Left renal pelvis (tissue), 4 donors: ENCODE data around the gene CDH24. TPM values are rescaled to one million over a fixed set of nuclear protein-coding genes. Genes with fewer than 3 reads are reported as not detected.

Experiments
- DNase-seq, 4 donors: peaks; one replicate each; pipeline ENCODE4 v3.0.0-alpha.2; 2013; ENCODE audit warnings: low read depth in 4 of 4, low spot score in 3 of 4
- polyA plus RNA-seq, 4 donors: library from polyadenylated mRNA; unstranded; fragments of 120-200 nt; gene quantifications; one replicate each; pipeline ENCODE4 v1.2.1, GENCODE V29; 2013; ENCODE audit not compliant: insufficient read length in 4 of 4

The CDH24 gene
- polyA plus RNA-seq, 4 donors, result 17.9 to 44.0 (median 29.7) TPM

DNA sequence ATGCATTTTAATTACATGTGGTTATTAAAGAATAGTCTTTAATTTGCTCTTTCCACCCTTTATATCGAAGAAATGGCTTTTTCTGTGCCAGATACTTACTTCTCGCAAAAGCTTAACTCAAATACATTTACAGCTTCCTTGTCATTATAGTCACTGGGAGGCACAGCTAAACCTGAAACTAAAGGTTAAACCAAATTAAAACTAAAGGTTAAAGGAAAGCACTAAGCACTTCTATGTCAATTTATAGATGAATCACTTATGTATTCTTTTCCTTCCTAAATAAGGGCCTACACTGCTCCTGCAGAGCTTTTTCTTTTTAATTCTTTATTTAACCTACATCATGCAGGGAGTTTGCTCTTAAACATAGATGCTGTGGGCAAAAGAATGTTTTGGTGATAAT lies 56.5 kb downstream of the CDH24 start:
- no peak for DNase-seq

GRCh38 chr14:22998329-22999012 lies 58.8 kb downstream of the CDH24 start:
- DNase-seq, result no peak

- DNase-seq, result no peak
These were observed 59.5 kb downstream of the CDH24 start for GRCh38 chr14:22997676-22998323.

Other genes starting within 250 kb of the CDH24 start
- gene SLC7A7, start 242.1 kb downstream of the CDH24 start, polyA plus RNA-seq, result 100 to 1,000 TPM in 1 of 4 donors, 10 to 100 TPM in 2, 1 to 10 TPM in 1; 9.6 to 138 (median 77.1) TPM
- 100 to 1,000 TPM in 1 of 4 donors, 10 to 100 TPM in 3; 50.2 to 110 (median 73.4) TPM for gene MRPL52, start 227.6 kb downstream of the CDH24 start, polyA plus RNA-seq
- 100 to 1,000 TPM; 137 to 349 (median 150) TPM for gene MMP14, start 220.9 kb downstream of the CDH24 start, polyA plus RNA-seq
- gene LRP10, start 185.8 kb downstream of the CDH24 start, polyA plus RNA-seq, result 10 to 100 TPM; 69.4 to 93.8 (median 78.1) TPM
- 1 to 10 TPM in 3 of 4 donors, under 1 TPM in 1; 0.87 to 2.0 (median 1.3) TPM for gene REM2, start 174.3 kb downstream of the CDH24 start, polyA plus RNA-seq
- gene RBM23, start 138.4 kb downstream of the CDH24 start, polyA plus RNA-seq, result 100 to 1,000 TPM; 103 to 137 (median 122) TPM
- 100 to 1,000 TPM in 3 of 4 donors, 10 to 100 TPM in 1; 89.7 to 154 (median 139) TPM for gene PRMT5, start 128.1 kb downstream of the CDH24 start, polyA plus RNA-seq
- gene HAUS4, start 100.4 kb downstream of the CDH24 start, polyA plus RNA-seq, result 10 to 100 TPM; 39.7 to 68.1 (median 58.2) TPM
- 10 to 100 TPM; 47.7 to 100.0 (median 80.2) TPM for gene AJUBA, start 75.0 kb downstream of the CDH24 start, polyA plus RNA-seq
- 10 to 100 TPM; 13.7 to 26.8 (median 19.1) TPM for gene C14orf93, start 47.4 kb downstream of the CDH24 start, polyA plus RNA-seq
- 100 to 1,000 TPM; 183 to 222 (median 205) TPM for gene PSMB5, start 22.6 kb downstream of the CDH24 start, polyA plus RNA-seq
- not detected for gene PSMB11, start 15.3 kb downstream of the CDH24 start, polyA plus RNA-seq
- 100 to 1,000 TPM; 214 to 342 (median 239) TPM for gene ACIN1, start 37.6 kb upstream of the CDH24 start, polyA plus RNA-seq
- 10 to 100 TPM; 67.2 to 84.4 (median 75.6) TPM for gene C14orf119, start 38.0 kb upstream of the CDH24 start, polyA plus RNA-seq
- gene CIROP, start 47.5 kb upstream of the CDH24 start, polyA plus RNA-seq, result under 1 TPM in 2 of 4 donors, not detected in 2; 0.05 to 0.11 TPM
- under 1 TPM in 3 of 4 donors, not detected in 1; 0.16 to 0.50 (median 0.23) TPM for gene CEBPE, start 61.7 kb upstream of the CDH24 start, polyA plus RNA-seq
- 100 to 1,000 TPM in 1 of 4 donors, 10 to 100 TPM in 3; 16.8 to 100 (median 89.4) TPM for gene SLC7A8, start 126.1 kb upstream of the CDH24 start, polyA plus RNA-seq
- 1 to 10 TPM in 3 of 4 donors, under 1 TPM in 1; 0.22 to 1.8 (median 1.5) TPM for gene RNF212B, start 180.4 kb upstream of the CDH24 start, polyA plus RNA-seq
- gene HOMEZ, start 228.6 kb upstream of the CDH24 start, polyA plus RNA-seq, result 10 to 100 TPM; 11.2 to 28.1 (median 24.8) TPM
- gene PPP1R3E, start 245.3 kb upstream of the CDH24 start, polyA plus RNA-seq, result 10 to 100 TPM; 17.4 to 31.5 (median 25.0) TPM
- 10 to 100 TPM; 34.8 to 44.0 (median 39.3) TPM for gene BCL2L2, start 249.3 kb upstream of the CDH24 start, polyA plus RNA-seq